Smooth muscle cell (in vitro differentiated cells): Measurements from ENCODE around the gene MEOX1. TPM values are rescaled to one million over a fixed set of nuclear protein-coding genes. Genes with fewer than 3 reads are reported as not detected.

ENCODE experiments used
- DNase-seq: peaks from one replicate; lab custom pipeline; 2025; ENCODE audit not compliant: unreplicated experiment; lab: John Stamatoyannopoulos, UW
- H2AFZ ChIP-seq: fragments of 200-600 bp; sonication (generic); 2 replicates; pipeline ENCODE4 v1.6.0; 2016; ENCODE audit warnings: antibody characterized with exemption, low read depth, mild to moderate bottlenecking
- H3F3A ChIP-seq: fragments of 200-600 bp; sonication (generic); 2 replicates; pipeline ENCODE4 v1.6.0; 2017; ENCODE audit warnings: antibody characterized with exemption, low read depth
- H3K27ac ChIP-seq: fragments of 200-600 bp; sonication (generic); 2 replicates; pipeline ENCODE4 v1.5.1; 2016; ENCODE audit warnings: low read depth, mild to moderate bottlenecking
- H3K27me3 ChIP-seq: fragments of 200-600 bp; sonication (generic); 2 replicates; pipeline ENCODE4 v1.6.1; 2016; ENCODE audit warnings: low read depth, mild to moderate bottlenecking
- H3K36me3 ChIP-seq: fragments of 200-600 bp; sonication (generic); 2 replicates; pipeline ENCODE4 v1.5.1; 2016; ENCODE audit warnings: low read depth
- H3K4me1 ChIP-seq: fragments of 200-600 bp; sonication (generic); 2 replicates; pipeline ENCODE4 v1.5.1; 2016; ENCODE audit warnings: low read depth
- H3K4me2 ChIP-seq: fragments of 200-600 bp; sonication (generic); 2 replicates; pipeline ENCODE4 v1.6.0; 2016; ENCODE audit warnings: mild to moderate bottlenecking
- H3K4me3 ChIP-seq: fragments of 200-600 bp; sonication (generic); 2 replicates; pipeline ENCODE4 v1.5.1; 2016; ENCODE audit warnings: mild to moderate bottlenecking
- H3K79me2 ChIP-seq: fragments of 200-600 bp; sonication (generic); 2 replicates; pipeline ENCODE4 v1.6.0; 2016; ENCODE audit warnings: low read depth, mild to moderate bottlenecking
- H3K9ac ChIP-seq: fragments of 200-600 bp; sonication (generic); 2 replicates; pipeline ENCODE4 v1.6.0; 2016; ENCODE audit warnings: low read depth
- H3K9me3 ChIP-seq: fragments of 200-600 bp; sonication (generic); replicated peaks from 2 replicates; pipeline ENCODE4 v1.5.1; 2016; ENCODE audit warnings: low read depth
- H4K20me1 ChIP-seq: fragments of 200-600 bp; sonication (generic); 2 replicates; pipeline ENCODE4 v1.6.0; 2016; ENCODE audit warnings: low read depth
- CTCF ChIP-seq: fragments of 200-600 bp; sonication (generic); IDR thresholded peaks from 2 replicates; pipeline ENCODE4 v1.5.1; 2017; ENCODE audit warnings: borderline replicate concordance, mild to moderate bottlenecking, antibody characterized with exemption; ENCODE audit not compliant: insufficient read depth, poor library complexity, severe bottlenecking
- WGBS: methylation state at CpG from one replicate; pipeline ENCODE4 v1.1.7; 2016; ENCODE audit warnings: low lambda C conversion rate; 5-methylcytosine and 5-hydroxymethylcytosine counted together
- polyA plus RNA-seq: library from polyadenylated mRNA; unstranded; fragments of >200 nt; fragmentation: Nextera tagmentation; extraction: Ambion mirVana; gene quantifications from 2 replicates; pipeline ENCODE4 v1.2.1, GENCODE V29; 2016
- total RNA-seq: library from RNA; depleted of rRNA; stranded (reverse); fragments of >200 nt; gene quantifications from 2 replicates; pipeline ENCODE4 v1.2.3, GENCODE V29; 2014

MEOX1 gene
- total and polyA plus RNA-seq, 2 experiments from 2014 or later, result 0.58 to 1.7 TPM

GRCh38 chr17:43676471-43676870, 14.7 kb upstream of the MEOX1 start:
- 66% methylated on average over 3 of the region's 3 CpGs for WGBS
- Histone ChIP-seq H3K27me3 (no peaks in the 10 kb centered on the region), H3K4me1 (peaks cover 11% of the 10 kb centered on the region), H3K36me3 (no peaks in the 10 kb centered on the region), H3K9ac (no peak overlapping the region), H3F3A (no peaks in the 10 kb centered on the region), H4K20me1 (no peaks in the 10 kb centered on the region), H2AFZ (no peak overlapping the region), H3K4me3 (no peak overlapping the region), H3K79me2 (no peaks in the 10 kb centered on the region), H3K27ac (no peak overlapping the region), H3K9me3 (no peaks in the 10 kb centered on the region), H3K4me2 (no peak overlapping the region)
- no peak for DNase-seq
- TF ChIP-seq CTCF, result no peak

GRCh38 chr17:43674394-43674793, 12.7 kb upstream of the MEOX1 start:
- H3K4me2 ChIP-seq, result no peak overlapping the region

GRCh38 chr17:43673516-43674323, 12.0 kb upstream of the MEOX1 start:
- WGBS, result 63% methylated on average over 14 of the region's 14 CpGs
- DNase-seq, result peak; percentile 38

More at GRCh38 chr17:43674394-43674793, 12.7 kb upstream of the MEOX1 start:
- Histone ChIP-seq H2AFZ (no peak overlapping the region), H3K79me2 (no peaks in the 10 kb centered on the region), H3K4me1 (peaks cover 21% of the 10 kb centered on the region), H3K9me3 (no peaks in the 10 kb centered on the region), H3F3A (peaks cover 4% of the 10 kb centered on the region), H3K9ac (no peak overlapping the region), H3K27me3 (no peaks in the 10 kb centered on the region), H4K20me1 (no peaks in the 10 kb centered on the region), H3K27ac (no peak overlapping the region), H3K4me3 (no peak overlapping the region), H3K36me3 (no peaks in the 10 kb centered on the region)
- TF ChIP-seq CTCF, result no peak
- no peak for DNase-seq
- 95% methylated on average over 5 of the region's 5 CpGs for WGBS

More at GRCh38 chr17:43673516-43674323, 12.0 kb upstream of the MEOX1 start:
- Histone ChIP-seq H3K27me3 (no peaks in the 10 kb centered on the region), H3F3A (peaks cover 4% of the 10 kb centered on the region), H3K79me2 (no peaks in the 10 kb centered on the region), H3K27ac (no peak overlapping the region), H3K4me3 (no peak overlapping the region), H4K20me1 (no peaks in the 10 kb centered on the region), H3K4me1 (peaks cover 21% of the 10 kb centered on the region), H2AFZ (no peak overlapping the region), H3K9ac (no peak overlapping the region), H3K36me3 (no peaks in the 10 kb centered on the region), H3K9me3 (no peaks in the 10 kb centered on the region), H3K4me2 (no peak overlapping the region)
- peak; percentile 94 for TF ChIP-seq CTCF
